Stimulated activated CD8-positive, alpha-beta memory T cell treated with anti-CD3 and anti-CD28 coated beads, Interleukin-15, amount 100 ng/mL, for 48 hours (primary cell): ENCODE measurements around the gene FBLN2.

Source experiments
- DNase-seq, 2 donors: peaks; one replicate each; pipeline ENCODE4 v3.0.0-alpha.2; 2020; ENCODE audit warnings: low read depth in 2 of 2

FBLN2 gene

DNA sequence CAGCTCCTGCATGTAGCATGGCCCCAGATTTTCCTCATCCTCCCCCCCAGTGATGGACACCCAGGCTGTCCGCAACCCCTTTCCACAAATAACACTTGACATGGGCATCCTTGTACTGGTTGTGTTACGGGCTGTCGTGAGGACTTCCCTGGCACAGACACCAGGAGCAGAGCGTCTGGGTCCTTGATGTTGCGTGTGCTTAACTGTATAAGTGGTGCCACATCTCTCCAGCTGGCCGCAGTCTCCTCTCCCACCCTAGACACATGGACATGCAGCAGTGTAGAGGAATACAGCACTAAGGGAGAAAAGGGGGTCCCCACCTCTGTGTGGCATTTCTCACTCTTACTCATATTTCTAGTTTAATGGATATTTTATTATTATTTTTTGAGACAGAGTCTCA is 56.6 kb downstream of the FBLN2 start:
- no peak for DNase-seq

DNA sequence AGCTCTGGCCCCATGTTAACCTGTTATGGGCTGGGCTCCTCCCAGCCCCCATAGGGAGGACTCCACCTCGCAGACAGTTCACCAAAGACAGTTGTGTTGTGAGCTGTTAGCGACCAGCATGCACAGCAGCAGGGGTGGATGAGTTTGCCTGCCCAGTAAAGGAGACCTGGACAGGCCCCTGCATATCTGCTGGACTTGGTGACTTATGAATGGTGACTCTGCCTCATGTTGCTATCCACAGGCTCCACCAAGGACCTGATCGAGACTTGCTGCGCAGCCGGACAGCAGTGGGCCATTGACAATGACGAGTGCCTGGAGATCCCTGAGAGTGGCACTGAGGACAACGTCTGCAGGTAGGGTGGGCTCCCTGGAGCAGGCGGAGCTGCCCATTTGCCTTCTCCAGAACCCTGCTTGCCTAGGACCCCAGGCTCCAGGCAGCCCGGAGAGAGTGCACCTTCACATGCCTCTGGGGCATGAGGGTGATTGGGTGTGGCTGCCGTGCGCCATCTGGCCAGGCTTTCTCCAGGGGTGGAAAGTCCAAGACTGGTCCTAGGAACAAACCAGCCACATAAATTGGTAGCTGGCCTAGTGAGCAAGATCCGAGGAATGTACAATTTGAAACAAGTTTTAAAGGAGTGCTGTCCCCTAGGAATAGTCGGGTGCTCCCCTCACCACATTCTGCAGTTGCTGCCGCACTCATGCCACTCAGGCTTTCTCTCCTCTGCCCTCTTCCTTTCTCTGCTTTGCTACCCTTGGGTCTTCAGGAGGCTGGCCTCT is 59.1 kb downstream of the FBLN2 start:
- DNase-seq: no peak

DNA sequence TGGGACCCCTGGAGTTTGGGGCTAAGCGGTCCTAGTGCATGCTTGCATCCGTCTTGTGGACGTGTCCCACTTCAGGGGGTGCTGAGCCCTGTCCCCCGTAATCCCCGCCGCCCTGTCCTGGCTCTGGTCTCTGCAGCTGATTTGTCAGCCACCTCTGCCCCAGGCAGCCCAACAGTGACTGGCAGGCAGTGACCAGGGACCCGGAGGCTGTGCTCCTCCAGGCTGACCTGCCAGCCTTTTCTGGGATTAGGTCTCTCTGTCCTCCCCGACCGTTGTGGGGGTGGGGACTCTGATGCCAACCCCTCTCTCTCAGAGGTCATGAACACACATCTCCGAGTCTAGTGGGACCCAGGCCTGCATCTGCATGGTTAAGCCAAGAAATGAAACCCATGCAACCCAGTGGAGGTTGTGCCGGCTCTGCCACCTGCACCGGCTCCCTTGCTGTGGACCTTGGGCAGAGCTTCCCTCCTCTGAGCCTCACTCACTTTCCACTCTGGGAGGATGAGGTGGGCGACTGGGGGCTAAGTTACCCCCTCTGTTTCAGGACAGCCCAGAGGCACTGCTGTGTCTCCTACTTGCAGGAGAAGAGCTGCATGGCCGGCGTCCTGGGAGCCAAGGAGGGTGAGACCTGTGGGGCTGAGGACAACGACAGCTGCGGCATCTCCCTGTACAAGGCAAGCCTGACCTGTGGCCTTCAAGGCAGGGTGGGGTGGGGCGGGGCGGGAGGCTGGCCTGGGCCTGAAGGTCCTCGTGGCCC is 60.2 kb downstream of the FBLN2 start:
- DNase-seq: no peak

DNA sequence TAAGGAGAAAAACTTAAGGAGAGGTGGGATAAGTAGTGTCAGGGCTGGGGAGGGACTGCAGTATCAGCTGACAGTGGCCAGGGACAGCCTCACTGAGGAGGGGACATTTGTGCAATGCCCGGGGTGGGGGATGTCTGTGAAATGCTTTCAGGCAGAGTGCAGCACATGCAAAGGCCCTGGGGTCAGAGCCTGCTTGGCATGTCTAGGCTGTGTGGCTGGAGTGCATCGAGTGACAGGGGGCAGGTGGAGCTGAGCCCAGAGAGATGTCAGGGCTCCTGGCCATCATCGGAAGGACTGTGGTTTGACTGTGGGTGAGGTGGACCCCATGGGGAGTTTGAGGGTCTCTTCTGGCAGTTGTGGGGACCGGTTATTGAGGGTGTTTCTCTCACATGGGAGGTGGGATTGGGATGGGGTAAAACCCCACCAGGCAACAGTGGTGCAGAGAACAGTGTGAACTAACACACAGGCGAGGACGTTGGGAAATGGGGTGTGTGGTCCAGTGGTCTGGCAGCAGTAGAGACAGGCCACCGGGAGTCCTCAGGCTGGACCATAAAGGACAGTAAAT is 61.2 kb downstream of the FBLN2 start:
- no peak for DNase-seq

DNA sequence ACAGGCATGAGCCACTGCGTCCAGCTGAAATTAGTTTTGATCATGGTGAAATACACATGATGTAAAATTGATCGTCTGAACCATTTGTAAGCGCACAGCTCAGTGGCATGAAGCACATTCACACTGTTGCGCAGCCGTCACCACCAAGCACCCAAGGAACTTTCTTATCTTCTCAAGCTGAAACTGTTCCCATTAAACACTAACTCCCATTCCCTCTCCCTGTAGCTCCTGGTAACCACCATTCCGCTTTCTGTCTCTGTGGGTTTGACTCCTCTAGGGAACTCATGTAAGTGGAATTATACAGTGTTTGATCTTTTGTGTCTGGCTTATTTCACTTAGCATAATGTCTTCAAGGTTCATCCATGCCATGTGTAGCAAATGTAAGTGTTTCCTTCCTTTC is 62.3 kb downstream of the FBLN2 start:
- no peak for DNase-seq

DNA sequence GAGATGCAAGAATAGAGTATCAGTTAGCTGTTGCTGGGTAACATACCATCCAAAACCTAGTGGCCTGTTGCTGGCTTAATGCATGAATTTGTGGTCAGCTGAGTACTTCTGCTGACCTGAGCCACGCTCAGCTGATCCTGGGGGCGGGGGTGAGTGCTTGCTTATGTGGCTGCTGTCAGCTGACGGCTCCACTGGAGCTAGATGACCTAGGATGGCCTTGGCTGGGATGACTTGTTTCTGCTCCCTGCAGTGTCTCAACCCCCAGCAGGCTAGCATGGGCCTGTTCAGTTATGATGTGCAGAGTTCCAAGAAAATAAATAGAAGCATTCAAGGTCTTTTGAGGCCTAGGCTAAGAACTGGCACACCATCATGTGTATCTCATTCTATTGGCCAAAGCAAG is 63.9 kb downstream of the FBLN2 start:
- DNase-seq: no peak

DNA sequence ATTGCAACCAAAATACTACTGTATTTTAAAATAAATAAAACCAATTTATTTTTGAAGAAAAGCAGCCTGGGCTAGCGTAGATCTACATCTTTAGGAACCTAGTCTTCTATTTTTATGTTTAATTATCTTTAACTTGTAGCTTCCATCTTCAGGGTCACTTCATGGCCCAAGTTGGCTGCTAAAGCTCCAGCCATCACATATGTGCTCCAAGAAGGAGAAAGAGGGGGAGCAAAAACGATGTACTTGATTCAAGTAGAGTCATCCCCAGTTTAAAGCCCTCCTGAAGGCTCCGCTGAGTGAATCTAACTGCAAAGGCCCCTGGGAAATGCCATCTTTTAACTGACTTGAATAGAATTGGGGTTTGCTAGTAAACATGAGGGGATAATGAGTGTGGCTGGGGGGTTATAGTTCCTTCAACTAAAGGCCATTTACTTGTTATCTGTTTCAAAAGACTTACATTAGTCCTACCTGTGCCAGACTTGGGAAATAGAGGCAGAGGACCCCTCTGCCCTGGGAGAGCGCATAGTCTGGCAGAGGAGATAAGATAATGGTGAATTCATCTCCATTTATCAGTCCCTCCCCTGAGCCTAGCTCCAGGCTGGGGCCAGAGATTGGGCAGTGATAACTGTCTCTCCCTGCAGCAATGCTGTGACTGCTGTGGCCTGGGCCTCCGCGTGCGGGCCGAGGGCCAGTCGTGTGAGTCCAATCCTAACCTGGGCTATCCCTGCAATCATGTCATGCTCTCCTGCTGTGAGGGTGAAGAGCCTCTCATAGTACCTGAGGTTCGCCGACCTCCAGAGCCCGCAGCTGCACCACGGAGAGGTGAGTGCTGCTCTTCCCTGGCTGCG is 64.6 kb downstream of the FBLN2 start:
- no peak for DNase-seq

DNA sequence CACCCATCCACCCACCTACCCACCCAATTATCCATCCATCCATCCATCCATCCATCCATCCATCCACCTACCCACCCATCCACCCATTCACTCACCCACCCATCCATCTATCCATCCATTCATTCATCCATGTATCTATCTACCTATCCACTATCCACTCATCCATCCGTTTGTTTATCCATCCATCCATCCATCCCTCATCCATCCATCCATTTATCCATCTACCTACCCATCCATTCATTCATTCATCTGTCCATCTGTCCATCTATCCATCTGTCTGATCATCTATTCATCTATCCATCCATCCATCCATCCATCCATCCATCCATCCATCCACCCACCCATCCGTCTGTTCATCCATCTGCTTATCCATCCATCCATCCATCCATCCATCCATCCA is 65.7 kb downstream of the FBLN2 start:
- DNase-seq: no peak

DNA sequence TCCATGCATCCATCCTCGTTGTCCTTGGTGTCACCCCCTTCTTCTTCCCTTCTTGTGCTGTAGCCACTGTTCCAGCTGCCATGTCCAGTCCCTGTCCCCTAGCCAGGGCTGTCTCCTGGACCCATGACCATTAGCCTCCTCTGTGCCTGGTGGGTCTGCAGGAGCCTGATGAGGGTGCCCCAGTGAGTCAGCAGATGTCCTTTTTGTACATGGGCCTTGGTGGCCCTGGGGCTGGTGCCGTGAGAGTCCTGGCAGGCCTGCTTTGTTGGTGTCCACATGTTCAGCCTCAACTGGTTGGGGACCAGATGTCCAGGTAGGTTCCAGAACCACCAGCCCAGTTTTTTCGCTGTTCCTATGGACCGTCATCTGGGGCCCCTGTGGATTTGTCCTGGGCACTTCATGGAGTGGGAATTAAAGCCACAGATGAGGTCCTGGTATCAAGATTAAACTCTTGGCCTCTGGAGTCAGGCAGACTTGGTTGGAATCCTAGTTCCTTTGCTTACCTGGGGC is 66.1 kb downstream of the FBLN2 start:
- no peak for DNase-seq

DNA sequence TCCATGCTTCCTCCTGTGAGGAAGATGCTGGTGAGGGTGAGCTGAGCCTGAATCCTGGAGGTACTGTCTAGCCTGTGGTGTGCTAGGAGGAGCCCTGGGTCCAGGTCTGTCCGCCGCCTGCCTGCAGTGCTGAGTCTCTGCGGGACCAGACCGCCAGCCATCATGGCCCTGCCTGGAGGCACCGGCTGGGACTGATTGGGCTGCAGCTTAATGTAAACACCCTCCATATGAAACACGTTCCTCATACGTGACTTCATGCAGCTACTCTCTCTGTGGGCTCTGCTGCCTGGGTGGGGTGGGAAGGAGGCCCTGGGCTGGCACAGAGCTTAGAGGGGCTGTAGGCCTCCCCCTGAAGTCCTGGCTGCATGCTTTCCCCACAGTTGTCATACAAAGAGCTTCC is 67.4 kb downstream of the FBLN2 start:
- DNase-seq: no peak

DNA sequence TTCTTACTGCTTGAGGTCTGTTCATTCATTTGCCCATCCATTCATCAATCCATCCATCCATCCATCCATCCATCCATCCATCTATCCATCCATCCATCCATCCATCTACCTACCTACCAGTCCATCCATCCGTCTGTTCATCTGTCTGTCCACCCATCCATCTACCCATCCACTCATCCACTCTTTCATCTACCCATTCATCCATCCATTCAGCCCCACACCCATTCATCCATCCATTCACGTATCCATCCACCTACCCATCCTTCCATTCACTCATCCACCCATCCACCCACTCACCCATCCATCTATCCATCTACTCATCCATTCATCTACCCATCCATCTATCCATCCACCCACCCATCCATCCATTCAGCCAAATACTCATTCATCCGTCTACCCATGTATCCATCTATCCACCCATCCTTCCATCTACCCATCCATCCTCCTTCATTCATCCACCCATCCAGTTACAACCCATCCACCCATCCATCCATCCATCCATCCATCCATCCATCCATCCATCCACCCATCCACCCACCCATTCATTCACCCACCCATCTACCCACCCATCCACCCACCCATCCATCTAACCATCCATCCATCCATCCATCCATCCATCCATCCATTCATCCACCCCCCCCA is 68.3 kb downstream of the FBLN2 start:
- no peak for DNase-seq

DNA sequence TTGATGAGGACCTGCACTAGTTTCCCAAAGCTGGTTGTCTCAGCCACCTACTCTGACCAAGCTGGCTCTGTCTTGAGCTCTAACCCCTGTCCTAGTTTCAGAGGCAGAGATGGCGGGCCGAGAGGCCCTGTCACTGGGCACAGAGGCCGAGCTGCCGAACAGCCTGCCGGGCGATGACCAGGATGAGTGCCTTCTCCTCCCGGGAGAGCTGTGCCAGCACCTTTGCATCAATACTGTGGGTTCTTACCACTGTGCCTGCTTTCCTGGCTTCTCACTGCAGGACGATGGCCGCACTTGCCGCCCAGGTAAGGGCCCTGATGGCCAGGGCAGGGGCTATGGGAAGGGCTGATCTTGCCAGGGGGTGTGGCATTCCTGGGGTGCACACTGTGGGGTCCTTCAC is 69.1 kb downstream of the FBLN2 start:
- DNase-seq: no peak

DNA sequence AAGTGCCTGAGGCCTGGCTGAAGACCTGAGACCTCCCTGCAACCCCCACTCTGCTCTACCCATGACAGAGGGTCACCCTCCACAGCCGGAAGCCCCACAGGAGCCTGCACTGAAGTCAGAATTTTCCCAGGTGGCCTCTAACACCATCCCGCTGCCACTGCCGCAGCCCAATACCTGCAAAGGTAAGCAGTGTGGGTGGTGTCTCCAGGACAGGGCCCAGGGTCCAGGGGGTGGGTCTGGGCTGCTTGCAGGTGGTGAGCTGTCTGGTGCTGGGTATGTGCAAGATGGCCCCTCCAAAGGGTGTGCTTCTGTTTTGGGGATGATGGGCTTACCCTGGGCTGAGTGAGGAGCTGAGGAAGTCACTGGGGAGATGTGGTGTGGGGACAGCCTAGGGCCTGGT is 69.9 kb downstream of the FBLN2 start:
- DNase-seq: no peak

DNA sequence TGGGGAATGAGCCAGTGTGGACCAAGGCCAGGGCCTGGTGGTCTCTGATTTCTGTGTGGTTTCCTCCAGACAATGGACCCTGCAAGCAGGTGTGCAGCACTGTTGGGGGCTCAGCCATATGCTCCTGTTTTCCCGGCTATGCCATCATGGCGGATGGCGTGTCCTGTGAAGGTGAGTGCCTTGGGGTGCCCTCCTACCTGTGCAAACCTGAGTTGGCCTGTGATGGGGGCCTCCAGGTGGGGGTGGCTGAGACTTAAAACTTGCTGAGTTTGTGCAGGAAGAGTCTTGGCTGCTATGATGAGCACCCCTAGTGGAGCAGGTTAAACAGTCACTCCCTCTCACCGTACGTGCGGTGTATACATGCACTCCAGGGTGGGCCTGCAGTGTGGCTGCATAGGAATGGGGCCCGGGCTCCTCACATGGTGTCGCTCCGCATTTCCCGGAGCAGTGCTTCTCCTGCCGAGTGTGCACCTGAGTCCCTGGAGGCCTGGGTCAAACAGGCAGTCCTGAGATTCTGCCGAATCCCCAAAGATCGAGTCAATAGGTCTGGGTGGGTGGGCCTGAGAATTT is 70.8 kb downstream of the FBLN2 start:
- no peak for DNase-seq

DNA sequence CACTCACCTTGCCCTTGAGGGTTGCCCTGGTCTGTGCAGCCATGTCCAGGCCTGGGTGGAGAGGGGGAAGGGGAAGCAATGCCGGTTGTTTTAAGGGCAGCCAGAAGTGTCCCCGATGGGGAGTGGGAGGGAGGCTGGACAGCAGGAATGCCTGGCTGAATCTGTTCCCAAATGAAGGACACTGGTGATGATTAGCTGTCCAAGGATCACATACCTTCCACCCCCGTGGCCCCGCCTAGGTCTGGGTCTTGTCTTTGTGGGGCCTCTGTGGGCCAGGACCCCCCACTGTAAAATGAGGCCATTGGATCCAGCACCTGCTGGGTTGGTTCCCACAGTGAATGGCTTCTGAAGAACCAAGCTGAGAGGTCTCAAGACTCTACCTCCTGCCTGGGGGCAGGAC is 71.4 kb downstream of the FBLN2 start:
- DNase-seq: no peak

DNA sequence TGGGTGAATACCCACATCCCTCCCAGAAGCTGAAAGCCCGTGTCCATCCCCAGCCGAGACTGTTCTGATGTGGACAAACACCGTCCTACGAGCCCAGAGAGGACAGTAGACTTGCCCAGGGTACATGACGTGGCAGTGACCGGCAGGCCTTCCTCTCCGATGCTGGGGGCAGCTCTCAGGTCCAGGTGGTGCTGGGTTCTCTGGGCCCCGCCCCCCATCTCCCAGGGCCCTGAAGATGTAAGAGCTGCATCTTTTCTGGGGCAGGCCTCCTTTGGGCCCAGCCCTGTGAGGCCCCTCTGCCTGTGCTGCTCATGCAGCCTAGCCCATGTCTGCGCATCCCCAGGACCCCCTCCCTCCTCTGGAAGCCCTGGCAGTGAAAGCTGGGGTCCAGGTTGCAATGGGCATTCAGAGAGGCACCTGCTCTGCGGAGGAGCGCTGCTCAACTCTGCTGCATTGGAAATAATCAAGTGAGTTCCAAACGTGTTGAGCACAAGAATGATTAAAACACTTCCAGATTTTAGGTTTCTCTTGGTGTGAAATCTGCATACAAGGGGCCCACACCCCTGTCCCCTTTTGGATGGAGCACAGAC is 71.9 kb downstream of the FBLN2 start:
- no peak for DNase-seq

DNA sequence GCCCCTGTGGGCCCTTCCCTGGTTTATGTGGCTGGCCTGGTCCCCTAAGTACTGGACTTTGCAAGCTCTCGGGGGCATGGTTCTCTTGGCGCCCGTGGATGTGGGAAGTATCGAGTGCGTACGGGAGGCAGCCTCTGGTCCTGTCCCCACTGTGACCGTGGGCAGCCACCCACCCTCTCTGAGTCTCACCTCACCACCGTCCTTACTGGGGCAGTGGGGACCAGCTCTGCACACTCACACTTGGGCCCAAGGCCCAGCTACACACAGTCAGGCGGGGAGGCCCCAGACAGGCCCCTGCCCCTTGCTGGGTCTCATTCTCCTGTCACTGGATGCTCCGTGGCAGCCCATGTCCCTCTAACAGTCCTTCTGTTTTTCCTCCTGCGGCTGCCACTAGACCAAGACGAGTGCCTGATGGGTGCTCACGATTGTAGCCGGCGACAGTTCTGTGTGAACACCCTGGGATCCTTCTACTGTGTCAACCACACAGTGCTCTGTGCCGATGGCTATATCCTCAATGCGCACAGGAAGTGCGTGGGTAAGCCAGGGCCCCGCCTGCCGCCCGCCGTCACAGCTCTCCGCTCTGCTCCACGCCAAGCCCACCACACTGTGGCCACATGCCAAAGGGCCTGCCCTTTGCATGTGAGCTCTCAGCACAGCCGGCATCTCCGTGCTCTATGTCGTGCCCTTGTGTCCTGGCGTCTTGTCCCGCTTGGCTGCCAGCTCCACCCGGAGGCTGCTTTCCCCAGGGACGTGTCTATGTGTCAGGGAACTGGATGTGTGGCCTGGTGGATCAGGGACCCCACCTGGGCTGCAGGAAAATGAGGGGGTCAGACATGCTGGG is 72.7 kb downstream of the FBLN2 start:
- DNase-seq: peak; percentile 11 to 36

DNA sequence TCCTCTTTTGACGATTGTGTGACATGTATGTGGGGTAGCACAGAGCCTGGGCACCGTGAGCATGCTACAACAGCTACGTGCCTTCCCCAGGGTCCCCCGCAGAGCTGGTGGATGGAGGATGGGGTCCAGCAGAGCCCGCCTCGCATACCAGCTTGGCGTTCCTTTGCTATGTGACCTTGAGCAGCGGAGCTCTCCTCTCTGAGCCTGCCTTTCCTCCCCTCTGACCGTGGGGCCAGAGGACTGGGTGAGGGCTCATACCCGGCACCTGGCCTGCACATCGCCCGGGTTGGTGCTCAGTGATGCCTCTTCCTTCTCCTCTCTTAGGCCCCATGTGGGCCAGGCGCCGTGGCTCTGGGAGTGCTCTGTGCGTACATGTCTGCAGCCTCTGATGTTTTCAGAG is 73.4 kb downstream of the FBLN2 start:
- no peak for DNase-seq

DNA sequence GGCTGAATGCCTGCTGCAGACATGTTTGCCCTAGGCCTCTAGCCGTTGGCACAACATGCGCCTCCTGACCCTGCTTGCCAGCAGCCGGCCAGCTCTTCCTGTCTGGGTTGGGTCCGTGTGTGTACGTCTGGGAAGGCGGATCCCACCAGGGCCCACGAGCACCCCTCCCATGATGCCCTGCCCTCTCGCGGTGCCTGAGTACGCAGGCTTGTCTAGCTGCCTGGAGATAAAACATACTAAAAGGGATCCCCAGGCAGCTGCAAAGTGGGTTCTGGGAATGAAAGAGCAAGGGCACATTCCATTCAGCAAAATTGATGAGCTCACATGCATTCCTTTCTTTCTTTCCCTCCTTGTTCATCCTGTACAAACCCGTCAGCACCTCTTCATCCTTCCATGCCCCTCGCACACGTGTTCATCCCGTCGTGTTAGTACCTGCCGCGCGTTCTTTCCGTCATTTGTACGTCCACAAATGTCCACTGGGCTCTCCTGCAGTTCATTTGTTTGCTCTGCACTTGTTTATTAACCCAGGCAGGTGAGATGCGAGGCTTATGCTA is 74.3 kb downstream of the FBLN2 start:
- DNase-seq: no peak

DNA sequence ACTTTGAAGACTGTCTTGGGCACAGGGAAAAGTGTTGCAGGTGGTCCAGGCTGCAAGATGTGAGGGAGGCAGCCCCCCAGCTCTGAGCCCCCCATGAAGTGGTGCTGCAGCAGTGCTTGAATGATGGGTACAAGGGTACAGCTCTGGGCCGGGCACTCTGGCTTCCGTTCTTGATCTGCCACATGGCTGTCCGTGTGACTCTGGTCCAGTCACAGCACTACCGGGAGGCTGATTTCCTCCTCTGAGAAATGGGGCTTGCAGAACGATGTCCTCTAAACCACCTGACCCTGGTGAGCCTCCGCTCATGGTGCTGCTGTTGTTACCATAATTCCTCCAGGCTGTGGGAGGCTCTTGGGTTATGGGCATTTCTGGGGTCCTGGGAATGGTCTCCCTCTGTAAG is 75.1 kb downstream of the FBLN2 start:
- no peak for DNase-seq
